CD4-positive, alpha-beta T cell (primary cell): ENCODE measurements around the gene AGAP1. TPM values are rescaled to one million over a fixed set of nuclear protein-coding genes. Genes with fewer than 3 reads are reported as not detected.

Experiments
- ATAC-seq: fragments of 200-7000 bp; cut with Tn5 transposase; one replicate; pipeline ENCODE4 v1.10.0; 2022; ENCODE audit warnings: mild to moderate bottlenecking; ENCODE audit not compliant: poor library complexity
- CTCF ChIA-PET: fragments of 350-600 bp; sonication (Branson Sonifier 250); formaldehyde crosslinking; loops from one replicate; lab custom pipeline; 2021; ENCODE audit warnings: antibody characterized with exemption, inconsistent platforms; lab: Charles Lee
- POLR2A ChIA-PET: fragments of 350-600 bp; sonication (Branson Sonifier 250); formaldehyde crosslinking; loops from one replicate; lab custom pipeline; 2021; ENCODE audit warnings: antibody characterized with exemption, inconsistent platforms; lab: Charles Lee
- DNase-seq, 14 experiments: peaks; one replicate each; pipeline ENCODE4 v3.0.0-alpha.2; 2013 to 2020; ENCODE audit warnings: mixed read lengths in 2 of 14
- H3K27ac ChIP-seq, 2 donors: one replicate each; pipeline versions ENCODE4 v1.5.1 to v1.7.0; 2013; ENCODE audit warnings: low read length in 2 of 2, low read depth in 1 of 2, mild to moderate bottlenecking in 1 of 2
- H3K27me3 ChIP-seq, 2 experiments: 1 replicate in 1 of 2; 2 replicates in 1 of 2; pipeline versions ENCODE4 v1.6.1 to v1.7.0; 2013; ENCODE audit warnings: low read length in 2 of 2, control low read depth in 1 of 2, mild to moderate bottlenecking in 1 of 2, moderate library complexity in 1 of 2; ENCODE audit not compliant: insufficient read depth in 2 of 2, control insufficient read depth in 1 of 2
- H3K36me3 ChIP-seq: one replicate; pipeline ENCODE4 v1.6.1; 2013; ENCODE audit warnings: low read length, control low read depth; ENCODE audit not compliant: insufficient read depth
- H3K4me1 ChIP-seq: one replicate; pipeline ENCODE4 v1.6.1; 2013; ENCODE audit warnings: low read length, control low read depth; ENCODE audit not compliant: insufficient read depth
- H3K4me3 ChIP-seq: one replicate; pipeline ENCODE4 v1.5.1; 2013; ENCODE audit warnings: mild to moderate bottlenecking, low read length, moderate library complexity
- H3K9me3 ChIP-seq, 2 experiments: 1 replicate in 1 of 2; 2 replicates in 1 of 2; pipeline versions ENCODE4 v1.6.1 to v1.7.0; 2013; ENCODE audit warnings: low read length in 2 of 2, mild to moderate bottlenecking in 2 of 2, control low read depth in 1 of 2, moderate library complexity in 1 of 2; ENCODE audit not compliant: control insufficient read depth in 1 of 2, insufficient read depth in 1 of 2
- H3K27ac Mint-ChIP-seq: one replicate; pipeline ENCODE4 v1.8.0; 2020; ENCODE audit warnings: mixed read lengths
- H3K27me3 Mint-ChIP-seq: one replicate; pipeline ENCODE4 v1.8.0; 2021; ENCODE audit warnings: mixed read lengths
- H3K36me3 Mint-ChIP-seq: one replicate; pipeline ENCODE4 v1.8.0; 2021; ENCODE audit warnings: low read depth, mixed read lengths
- H3K4me1 Mint-ChIP-seq: one replicate; pipeline ENCODE4 v1.8.0; 2021; ENCODE audit warnings: low read depth, mixed read lengths
- H3K4me3 Mint-ChIP-seq: one replicate; pipeline ENCODE4 v1.8.0; 2020; ENCODE audit warnings: mild to moderate bottlenecking, mixed read lengths
- H3K9me3 Mint-ChIP-seq: one replicate; pipeline ENCODE4 v1.8.0; 2020; ENCODE audit warnings: mixed read lengths
- CTCF ChIP-seq: fragments of 200-600 bp; IDR thresholded peaks from one replicate; pipeline ENCODE4 v1.8.0; 2022; ENCODE audit warnings: antibody characterized with exemption, mild to moderate bottlenecking
- intact Hi-C, 2 experiments: fragments of 100-400 bp; cut with DNase I in 1 of 2; cut with micrococcal nuclease in 1 of 2; formaldehyde crosslinking; loops; one replicate each; pipeline versions ENCODE4 v1.15.1 to v1.9.0; 2023 to 2025; cut with DNase I, micrococcal nuclease
- total RNA-seq, 174 experiments: library from RNA in 2 of 174; stranded (reverse) in 2 of 174; gene quantifications; one replicate each; pipeline ENCODE4 v1.2.3 and lab custom pipeline; 2021 to 2026

The AGAP1 gene
- total RNA-seq, 2 experiments from 2014 or later: 2.6 to 3.1 TPM

- Histone ChIP-seq H3K4me1 (no peaks in the 10 kb centered on the region), H3K4me3 (no peak overlapping the region), H3K27ac (no peak overlapping the region), H3K36me3 (no peaks in the 10 kb centered on the region), H3K27me3 (no peaks in the 10 kb centered on the region), H3K9me3 (no peaks in the 10 kb centered on the region)
- no peak overlapping the region for H3K4me3 Mint-ChIP-seq
- intact Hi-C loops: no loop called here
- no peaks in the 10 kb centered on the region for H3K36me3 Mint-ChIP-seq
- ChIA-PET POLR2A (no interaction called here), CTCF (no interaction called here)
- DNase-seq (no peak), ATAC-seq (no peak)
- H3K4me1 Mint-ChIP-seq: no peaks in the 10 kb centered on the region
- H3K27me3 Mint-ChIP-seq: peaks cover 15% of the 10 kb centered on the region
- no peak overlapping the region for H3K27ac Mint-ChIP-seq
- H3K9me3 Mint-ChIP-seq: no peaks in the 10 kb centered on the region
- no peak for TF ChIP-seq CTCF
Observed at GRCh38 chr2:235727891-235728799, 234.3 kb downstream of the AGAP1 start.

- Histone ChIP-seq H3K27me3 (no peaks in the 10 kb centered on the region), H3K9me3 (no peaks in the 10 kb centered on the region), H3K4me1 (no peaks in the 10 kb centered on the region), H3K4me3 (no peak overlapping the region), H3K36me3 (no peaks in the 10 kb centered on the region), H3K27ac (no peak overlapping the region)
- no peak for DNase-seq
- CTCF ChIA-PET: no interaction called here
- no peak for ATAC-seq
- Mint-ChIP-seq H3K36me3 (no peaks in the 10 kb centered on the region), H3K27me3 (peaks cover 15% of the 10 kb centered on the region), H3K4me1 (no peaks in the 10 kb centered on the region), H3K9me3 (no peaks in the 10 kb centered on the region), H3K27ac (no peak overlapping the region), H3K4me3 (no peak overlapping the region)
- TF ChIP-seq CTCF: no peak
- POLR2A ChIA-PET: no interaction called here
- intact Hi-C loops: no loop called here
Observed at GRCh38 chr2:235728800-235729556, 235.1 kb downstream of the AGAP1 start.

- intact Hi-C loops: no loop called here
- ChIA-PET CTCF (no interaction called here), POLR2A (no interaction called here)
- Mint-ChIP-seq H3K4me3 (no peak overlapping the region), H3K4me1 (no peaks in the 10 kb centered on the region), H3K27me3 (peaks cover 11% of the 10 kb centered on the region), H3K27ac (no peak overlapping the region), H3K9me3 (no peaks in the 10 kb centered on the region), H3K36me3 (no peaks in the 10 kb centered on the region)
- no peaks in the 10 kb centered on the region for H3K36me3 ChIP-seq
- ATAC-seq (no peak), DNase-seq (no peak)
- H3K27me3 ChIP-seq: no peaks in the 10 kb centered on the region
- no peak overlapping the region for H3K27ac ChIP-seq
- no peak for TF ChIP-seq CTCF
- no peaks in the 10 kb centered on the region for H3K9me3 ChIP-seq
- no peak overlapping the region for H3K4me3 ChIP-seq
- H3K4me1 ChIP-seq: no peaks in the 10 kb centered on the region
Observed at GRCh38 chr2:235729557-235729947, 235.7 kb downstream of the AGAP1 start.
